Osteoblast (primary cell): Measurements from ENCODE around the gene DYNC2LI1. TPM values are rescaled to one million over a fixed set of nuclear protein-coding genes. Genes with fewer than 3 reads are reported as not detected.

Source experiments
- DNase-seq: peaks from one replicate; pipeline ENCODE4 v3.0.0; 2011; ENCODE audit warnings: low spot score, mixed read lengths; ENCODE audit not compliant: insufficient read length; ENCODE audit errors: missing footprints
- H2AFZ ChIP-seq: 2 replicates; pipeline ENCODE4 v1.6.0; 2011; ENCODE audit warnings: mild to moderate bottlenecking, low read length
- H3K27ac ChIP-seq: 2 replicates; pipeline ENCODE4 v1.5.1; 2011; ENCODE audit warnings: mild to moderate bottlenecking, low read depth, low read length, moderate library complexity
- H3K27me3 ChIP-seq: 2 replicates; pipeline ENCODE4 v1.6.0; 2012; ENCODE audit warnings: mild to moderate bottlenecking, control low read depth, inconsistent platforms, low read length, moderate library complexity; ENCODE audit not compliant: insufficient read depth
- H3K36me3 ChIP-seq: 2 replicates; pipeline ENCODE4 v1.5.1; 2011; ENCODE audit warnings: mild to moderate bottlenecking, low read length, control low read depth, moderate library complexity; ENCODE audit not compliant: insufficient read depth
- H3K4me1 ChIP-seq: 2 replicates; pipeline ENCODE4 v1.5.1; 2011; ENCODE audit warnings: mild to moderate bottlenecking, low read length, control low read depth, moderate library complexity; ENCODE audit not compliant: insufficient read depth
- H3K4me2 ChIP-seq: 2 replicates; pipeline ENCODE4 v1.6.0; 2011; ENCODE audit warnings: mild to moderate bottlenecking, low read length; ENCODE audit not compliant: insufficient read depth
- H3K4me3 ChIP-seq: fragments of 200-600 bp; sonication (generic); 3 replicates; pipeline ENCODE4 v1.5.1; 2012; ENCODE audit warnings: mild to moderate bottlenecking, low read length, inconsistent platforms; ENCODE audit not compliant: insufficient read depth
- H3K79me2 ChIP-seq: 2 replicates; pipeline ENCODE4 v1.6.0; 2012; ENCODE audit warnings: mild to moderate bottlenecking, low read length, control low read depth, inconsistent platforms; ENCODE audit not compliant: insufficient read depth
- H3K9me3 ChIP-seq: 2 replicates; pipeline ENCODE4 v1.5.1; 2011; ENCODE audit warnings: low read depth, low read length, control low read depth
- H4K20me1 ChIP-seq: 2 replicates; pipeline ENCODE4 v1.6.0; 2012; ENCODE audit warnings: mild to moderate bottlenecking, low read length, control low read depth; ENCODE audit not compliant: insufficient read depth
- total RNA-seq: library from RNA; depleted of rRNA; stranded (reverse); fragments of >200 nt; gene quantifications from 2 replicates; pipeline ENCODE4 v1.2.3, GENCODE V29; 2012
- TF ChIP-seq, protein P1 (sequence below): IDR thresholded peaks from 2 replicates; pipeline ENCODE4 v1.5.1; 2011; ENCODE audit warnings: mild to moderate bottlenecking, low read depth, low read length, moderate library complexity; ENCODE audit errors: extremely low read depth

The DYNC2LI1 gene
- total RNA-seq, 1 donor = 26.8 TPM

DNA sequence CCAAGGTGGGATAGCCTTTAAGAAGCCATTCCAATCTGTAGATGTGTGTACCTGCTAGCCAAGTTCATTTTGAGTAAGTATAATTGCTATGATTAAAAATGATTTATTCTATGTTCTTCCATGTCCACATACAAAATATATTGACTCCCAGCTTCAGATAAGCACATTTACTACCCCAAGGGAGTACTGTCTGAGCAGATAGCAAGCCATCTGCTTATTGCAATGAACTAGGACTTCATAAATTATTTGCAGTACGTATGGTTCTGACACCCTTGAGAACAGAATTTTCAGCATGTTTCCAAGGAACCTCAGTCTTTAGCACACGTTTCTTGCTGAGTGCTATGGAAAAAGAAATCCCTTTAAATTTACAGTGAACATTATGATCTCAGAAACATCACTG lies 36.6 kb downstream of the DYNC2LI1 start:
- Histone ChIP-seq H3K36me3 (peaks cover 6% of the 10 kb centered on the region), H3K4me2 (no peak overlapping the region), H3K4me1 (no peaks in the 10 kb centered on the region), H3K79me2 (no peaks in the 10 kb centered on the region), H3K27me3 (no peaks in the 10 kb centered on the region), H4K20me1 (no peaks in the 10 kb centered on the region), H3K27ac (no peak overlapping the region), H2AFZ (no peak overlapping the region), H3K9me3 (no peaks in the 10 kb centered on the region), H3K4me3 (no peak overlapping the region)
- no peak for DNase-seq
- TF ChIP-seq, protein P1, sequence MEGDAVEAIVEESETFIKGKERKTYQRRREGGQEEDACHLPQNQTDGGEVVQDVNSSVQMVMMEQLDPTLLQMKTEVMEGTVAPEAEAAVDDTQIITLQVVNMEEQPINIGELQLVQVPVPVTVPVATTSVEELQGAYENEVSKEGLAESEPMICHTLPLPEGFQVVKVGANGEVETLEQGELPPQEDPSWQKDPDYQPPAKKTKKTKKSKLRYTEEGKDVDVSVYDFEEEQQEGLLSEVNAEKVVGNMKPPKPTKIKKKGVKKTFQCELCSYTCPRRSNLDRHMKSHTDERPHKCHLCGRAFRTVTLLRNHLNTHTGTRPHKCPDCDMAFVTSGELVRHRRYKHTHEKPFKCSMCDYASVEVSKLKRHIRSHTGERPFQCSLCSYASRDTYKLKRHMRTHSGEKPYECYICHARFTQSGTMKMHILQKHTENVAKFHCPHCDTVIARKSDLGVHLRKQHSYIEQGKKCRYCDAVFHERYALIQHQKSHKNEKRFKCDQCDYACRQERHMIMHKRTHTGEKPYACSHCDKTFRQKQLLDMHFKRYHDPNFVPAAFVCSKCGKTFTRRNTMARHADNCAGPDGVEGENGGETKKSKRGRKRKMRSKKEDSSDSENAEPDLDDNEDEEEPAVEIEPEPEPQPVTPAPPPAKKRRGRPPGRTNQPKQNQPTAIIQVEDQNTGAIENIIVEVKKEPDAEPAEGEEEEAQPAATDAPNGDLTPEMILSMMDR = no peak

DNA sequence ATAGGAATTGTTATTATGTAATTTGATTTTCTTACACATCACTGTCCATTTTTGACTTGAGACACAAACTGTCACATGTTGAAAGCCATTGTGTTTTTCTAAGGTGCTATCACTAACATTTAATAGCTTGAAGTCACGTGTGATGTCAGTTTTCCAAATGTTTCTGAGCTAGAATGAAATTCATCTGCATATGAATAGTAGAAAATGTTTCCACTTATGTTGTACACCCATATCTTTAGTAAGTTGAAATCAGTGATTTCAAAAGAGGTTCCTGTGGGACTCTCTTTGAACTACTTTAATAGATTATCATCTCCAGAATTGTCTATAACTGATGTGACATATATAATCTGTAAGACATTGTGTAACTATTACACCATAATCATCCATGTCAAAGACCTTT lies 37.0 kb downstream of the DYNC2LI1 start:
- TF ChIP-seq, protein P1 = no peak
- no peaks in the 10 kb centered on the region for H3K4me1 ChIP-seq
- H3K36me3 ChIP-seq = peaks cover 3% of the 10 kb centered on the region
- H3K27me3 ChIP-seq = no peaks in the 10 kb centered on the region
- no peak overlapping the region for H2AFZ ChIP-seq
- H3K79me2 ChIP-seq = no peaks in the 10 kb centered on the region
- no peaks in the 10 kb centered on the region for H3K9me3 ChIP-seq
- no peak overlapping the region for H3K4me3 ChIP-seq
- no peaks in the 10 kb centered on the region for H4K20me1 ChIP-seq
- H3K27ac ChIP-seq = no peak overlapping the region
- DNase-seq = no peak
- H3K4me2 ChIP-seq = no peak overlapping the region

DNA sequence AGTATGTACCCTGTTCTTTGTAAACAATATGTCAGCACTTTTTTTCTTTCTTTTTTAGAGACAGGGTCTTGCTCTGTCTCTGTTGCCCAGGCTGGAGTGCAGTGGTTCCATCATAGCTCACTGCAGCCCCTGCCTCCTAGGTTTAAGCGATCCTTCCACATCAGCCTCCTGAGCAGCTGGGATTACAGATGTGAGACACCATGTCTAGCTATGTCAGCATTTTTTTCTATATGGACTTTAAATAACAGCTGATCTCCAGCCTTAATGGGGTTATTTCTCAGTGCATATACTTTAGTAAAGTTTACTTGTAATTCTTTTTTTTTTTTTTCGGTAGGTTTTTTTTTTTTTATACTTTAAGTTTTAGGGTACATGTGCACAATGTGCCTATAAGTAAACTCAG lies 38.2 kb downstream of the DYNC2LI1 start:
- H2AFZ ChIP-seq = no peak overlapping the region
- no peaks in the 10 kb centered on the region for H3K36me3 ChIP-seq
- no peak for DNase-seq
- no peak overlapping the region for H3K27ac ChIP-seq
- no peaks in the 10 kb centered on the region for H3K27me3 ChIP-seq
- no peak overlapping the region for H3K4me3 ChIP-seq
- TF ChIP-seq, protein P1 = no peak
- no peaks in the 10 kb centered on the region for H3K79me2 ChIP-seq
- no peaks in the 10 kb centered on the region for H4K20me1 ChIP-seq
- no peaks in the 10 kb centered on the region for H3K9me3 ChIP-seq
- H3K4me1 ChIP-seq = no peaks in the 10 kb centered on the region
- H3K4me2 ChIP-seq = no peak overlapping the region

DNA sequence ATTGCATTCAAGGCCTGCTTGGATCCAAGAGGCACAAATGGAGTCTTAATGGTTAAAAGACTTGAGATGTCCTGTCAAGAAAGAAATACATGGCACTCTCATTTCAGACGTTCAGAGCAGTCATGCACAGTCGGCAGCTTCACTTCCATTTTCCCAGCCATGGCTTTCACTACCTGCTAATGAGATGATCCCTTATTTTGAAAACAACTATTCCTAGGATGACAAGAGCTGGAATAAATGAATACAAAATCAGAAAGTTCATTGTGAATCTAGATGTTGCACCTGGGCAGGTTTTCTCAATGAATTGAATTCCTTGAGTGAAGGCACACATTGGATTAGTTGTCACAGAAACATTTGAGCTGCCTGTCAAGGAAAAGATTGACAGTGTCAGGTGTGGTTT lies 39.1 kb downstream of the DYNC2LI1 start:
- Histone ChIP-seq H3K36me3 (no peaks in the 10 kb centered on the region), H3K4me3 (no peak overlapping the region)

More for the DNA sequence above, 39.1 kb downstream of the DYNC2LI1 start:
- DNase-seq = no peak
- Histone ChIP-seq H3K4me1 (no peaks in the 10 kb centered on the region), H3K27me3 (no peaks in the 10 kb centered on the region), H2AFZ (no peak overlapping the region), H4K20me1 (no peaks in the 10 kb centered on the region), H3K4me2 (no peak overlapping the region), H3K27ac (no peak overlapping the region), H3K9me3 (no peaks in the 10 kb centered on the region), H3K79me2 (no peaks in the 10 kb centered on the region)
- TF ChIP-seq, protein P1 = no peak
